ENCODE data around the gene OLFM1. TPM values are rescaled to one million over a fixed set of nuclear protein-coding genes. Genes with fewer than 3 reads are reported as not detected.
"Not testable (repeated sequence)": the region's sequence is repeated elsewhere in the genome, so short reads cannot be mapped to it uniquely, and the experiment has no call there.

The OLFM1 gene
- total RNA-seq, 1 experiment from 2014 or later = not detected

DNA sequence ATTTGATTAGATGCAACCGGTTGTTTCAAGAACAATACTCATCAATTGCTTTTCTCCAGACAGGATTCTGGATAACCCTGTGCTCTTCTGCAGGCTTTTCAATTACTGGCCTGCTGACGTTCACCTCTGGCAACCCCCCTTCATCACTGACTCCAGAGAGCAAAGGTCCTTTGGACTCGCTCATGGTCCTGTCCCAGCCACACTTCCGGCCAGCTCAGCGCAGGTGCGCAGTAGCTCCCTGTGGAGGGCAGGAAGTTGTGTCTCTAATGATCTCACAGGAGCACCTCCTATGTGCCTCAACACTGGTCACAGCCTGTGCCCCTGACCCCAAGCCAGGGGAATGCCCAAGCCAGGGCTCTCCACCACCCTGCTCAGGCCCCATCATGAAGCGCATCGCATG lies 44.0 kb downstream of the OLFM1 start:
- DNase-seq (ENCODE audit: low spot score) = no peak

DNA sequence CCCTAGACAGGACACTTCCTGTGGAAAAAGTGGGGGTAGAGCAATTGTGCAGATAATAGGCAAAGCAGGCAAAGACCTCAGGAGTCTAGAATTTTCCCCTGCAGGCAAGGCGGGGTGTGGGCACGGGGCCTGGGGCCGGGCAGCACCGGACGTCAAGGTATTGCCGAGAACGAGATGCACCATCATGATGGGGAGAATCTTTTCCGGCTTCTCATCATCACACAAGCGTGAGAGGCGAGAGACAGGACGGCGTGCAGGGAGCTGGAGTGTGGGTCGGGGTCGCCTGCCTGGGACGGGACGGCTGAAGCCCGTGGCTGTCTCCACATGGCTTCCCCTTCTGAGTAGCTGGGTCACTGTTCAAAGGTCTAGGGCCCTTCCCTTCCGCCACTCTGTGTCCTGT lies 44.5 kb downstream of the OLFM1 start:
- DNase-seq (ENCODE audit: low spot score) = no peak

DNA sequence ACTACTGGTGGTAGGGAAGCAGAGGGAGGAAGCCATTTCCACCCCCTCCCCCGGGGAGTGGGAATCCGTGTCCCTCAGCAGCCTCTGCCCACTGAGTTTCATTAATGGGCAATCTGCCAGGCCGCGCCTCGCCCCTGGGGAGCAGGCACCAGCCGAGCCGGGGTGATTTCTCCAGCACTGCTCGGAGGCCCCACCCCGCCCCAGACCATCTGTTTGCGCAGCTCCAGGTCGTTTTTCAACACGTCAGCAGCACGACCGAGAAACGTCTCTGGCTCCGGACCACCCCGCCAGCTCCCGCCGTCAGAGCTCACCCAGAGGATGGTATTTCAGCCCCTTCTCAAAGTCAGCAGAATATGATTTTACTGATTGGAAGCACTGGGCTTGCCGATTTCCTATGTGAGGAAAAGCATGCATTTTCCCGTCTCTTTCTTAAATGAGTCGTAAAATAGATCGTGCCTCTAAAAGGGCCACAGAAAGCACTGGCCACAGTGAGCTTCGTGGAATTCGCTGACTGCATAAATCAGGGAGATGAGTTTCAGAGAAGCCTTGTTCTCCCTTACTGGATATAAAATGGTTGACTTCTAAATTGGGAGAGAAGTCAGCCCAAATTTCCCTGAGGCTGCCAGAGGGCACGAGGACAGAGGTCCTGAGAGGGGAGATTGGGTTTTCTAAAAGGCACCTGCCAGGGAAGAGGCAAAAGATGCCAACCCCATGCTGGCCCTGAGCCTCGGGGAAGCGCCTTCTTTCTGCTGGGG lies 47.0 kb downstream of the OLFM1 start:
- no peak for DNase-seq (ENCODE audit: low spot score)

DNA sequence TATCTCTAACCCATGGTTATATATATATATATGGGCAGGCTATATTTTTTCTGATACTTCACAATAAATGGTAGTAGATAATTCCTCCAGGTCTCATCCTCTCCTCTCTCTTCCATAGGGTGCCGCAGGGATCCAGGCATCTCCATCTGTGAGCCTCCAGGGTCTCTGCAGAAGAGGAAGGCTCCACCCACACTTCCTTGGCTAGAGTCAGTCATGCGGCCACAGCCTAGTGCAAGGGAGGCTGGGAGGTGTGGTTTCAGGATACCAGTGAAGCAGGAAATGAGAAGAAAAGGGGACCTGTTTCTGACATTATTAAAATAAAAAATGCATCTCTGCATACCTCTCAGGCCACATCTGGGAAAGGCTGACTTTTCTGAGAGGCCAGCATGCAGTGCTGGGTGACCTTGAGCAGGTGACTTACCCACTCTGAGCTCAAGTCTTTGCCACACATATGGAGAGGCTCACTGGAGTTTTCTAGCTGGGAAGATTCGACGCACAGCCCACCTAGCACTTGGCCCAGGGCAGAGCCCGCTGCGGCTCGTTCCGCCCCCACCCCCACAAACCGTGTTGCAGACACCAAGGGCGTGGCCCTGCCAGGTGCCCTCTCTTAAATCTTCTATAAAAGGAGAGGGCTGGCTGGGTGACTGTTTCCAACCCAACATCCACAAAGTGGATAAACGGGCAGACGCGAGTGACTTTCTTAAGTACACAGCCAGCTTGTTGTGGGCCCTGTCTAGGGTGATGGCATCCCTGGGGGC lies 47.9 kb downstream of the OLFM1 start:
- DNase-seq (ENCODE audit: low spot score) = no peak

DNA sequence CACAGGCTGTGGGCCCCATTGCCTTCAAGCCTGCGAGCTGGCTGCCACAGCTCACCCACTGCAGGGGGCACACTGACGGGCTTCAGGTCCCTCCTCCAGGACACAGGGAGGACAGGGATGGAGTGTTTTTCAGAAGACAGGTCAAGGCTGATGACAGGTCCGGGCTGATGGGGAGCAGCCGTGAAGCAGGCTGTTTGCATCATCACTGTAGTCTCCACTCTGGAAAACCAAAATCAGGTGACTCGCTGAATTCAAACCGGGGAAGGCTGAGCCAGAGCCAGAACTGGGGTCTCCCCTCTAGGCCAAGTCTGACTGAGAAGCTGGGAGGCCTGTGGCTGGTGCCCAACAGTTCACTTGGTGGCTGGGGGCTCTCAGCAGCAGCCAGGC lies 48.5 kb downstream of the OLFM1 start:
- no peak for DNase-seq (ENCODE audit: low spot score)

DNA sequence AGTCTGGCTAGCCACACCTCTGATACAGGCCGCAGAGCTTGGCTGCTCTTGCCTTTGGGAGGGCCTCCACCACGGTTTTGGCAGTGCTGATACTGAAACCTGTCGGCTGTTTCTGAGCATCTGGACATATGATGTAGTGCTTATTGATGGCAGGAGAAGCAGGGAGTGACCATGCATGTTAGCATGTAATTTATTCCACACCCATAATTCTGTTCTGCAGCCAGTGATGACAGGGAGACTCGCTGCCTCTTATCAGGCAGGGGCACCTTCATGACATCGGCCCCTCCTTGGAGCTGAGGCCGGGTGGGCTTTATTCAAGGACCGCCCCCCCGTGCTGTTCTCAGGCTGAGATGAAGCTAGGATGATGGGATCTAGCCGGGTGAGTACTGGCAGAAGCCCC lies 49.0 kb downstream of the OLFM1 start:
- DNase-seq (ENCODE audit: low spot score) = no peak

DNA sequence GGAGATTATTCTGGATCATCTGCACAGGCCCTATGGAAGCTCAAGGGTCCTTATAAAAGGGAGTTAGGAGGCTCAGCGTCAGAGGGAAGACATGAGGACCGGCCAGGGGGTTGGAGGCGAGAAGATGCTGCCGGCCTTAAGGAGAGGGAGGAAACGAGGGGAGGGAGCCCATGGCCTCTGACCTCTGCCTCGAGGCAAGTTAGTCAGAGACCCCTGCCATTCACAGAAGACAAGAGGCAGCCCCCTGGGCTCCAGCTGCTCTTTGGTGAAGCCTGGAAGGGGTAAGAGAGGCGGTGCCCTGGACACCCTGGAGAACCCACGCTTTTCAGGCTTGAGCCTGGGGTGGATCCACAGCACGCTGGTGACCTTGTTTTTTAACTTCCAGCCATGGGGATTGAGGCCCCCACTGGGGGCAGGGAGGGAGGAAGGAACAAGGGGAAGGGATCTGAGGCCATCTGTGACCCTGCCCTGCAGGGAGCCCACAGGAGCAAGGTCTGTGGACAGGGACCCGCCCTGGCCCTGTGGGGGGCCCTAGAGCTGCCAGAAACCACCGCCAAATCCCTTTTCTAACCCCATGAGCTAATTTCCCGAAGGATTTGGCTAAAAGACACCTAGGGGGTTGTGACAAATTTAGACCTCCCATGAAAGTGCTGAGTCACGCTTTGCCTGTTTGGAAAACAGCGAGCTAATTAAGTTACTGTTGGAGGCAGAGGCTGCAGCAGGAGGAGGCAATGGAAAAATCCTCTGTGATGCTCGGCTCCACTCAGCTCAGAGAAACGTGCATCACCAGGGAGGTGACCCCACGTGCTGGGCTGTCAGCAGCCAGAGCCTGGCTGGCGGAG lies 49.7 kb downstream of the OLFM1 start:
- no peak for DNase-seq (ENCODE audit: low spot score)

DNA sequence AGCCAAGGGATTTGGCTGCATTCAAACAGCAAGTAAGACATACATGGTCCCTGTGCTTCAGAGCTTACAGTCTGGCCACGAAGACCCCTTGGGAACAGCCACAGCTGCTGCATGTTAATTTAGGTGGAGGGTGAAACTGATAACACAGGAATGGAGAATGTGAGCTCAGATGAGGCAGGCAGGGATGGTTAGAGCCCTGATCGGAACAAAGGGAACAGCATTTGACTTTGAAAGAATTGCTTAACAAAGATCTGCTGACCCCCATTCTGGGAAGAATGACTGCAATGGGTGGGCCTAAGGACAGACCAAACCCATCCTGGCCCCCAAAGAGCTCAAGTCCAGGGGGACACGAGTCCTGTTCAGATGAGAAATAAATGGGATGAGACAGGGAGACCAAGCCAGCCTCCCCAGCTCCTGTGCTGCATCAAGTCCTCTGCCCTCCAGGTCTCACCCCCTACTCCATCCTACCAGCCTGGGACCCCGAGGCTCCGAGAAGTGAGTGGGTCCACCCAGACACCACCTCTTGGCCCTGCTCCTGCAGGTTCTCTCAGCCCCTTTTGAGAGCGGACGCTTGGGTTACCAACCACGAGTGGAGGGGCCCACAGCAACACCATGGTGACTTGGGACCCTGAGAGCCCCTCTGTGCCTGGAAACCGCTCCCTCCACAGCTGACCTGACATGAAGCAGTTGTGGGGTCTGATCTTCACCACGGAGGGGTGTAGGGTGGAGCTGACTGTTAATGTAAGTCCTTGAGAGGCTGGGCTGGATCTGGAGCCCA lies 50.8 kb downstream of the OLFM1 start:
- DNase-seq (ENCODE audit: low spot score) = no peak

DNA sequence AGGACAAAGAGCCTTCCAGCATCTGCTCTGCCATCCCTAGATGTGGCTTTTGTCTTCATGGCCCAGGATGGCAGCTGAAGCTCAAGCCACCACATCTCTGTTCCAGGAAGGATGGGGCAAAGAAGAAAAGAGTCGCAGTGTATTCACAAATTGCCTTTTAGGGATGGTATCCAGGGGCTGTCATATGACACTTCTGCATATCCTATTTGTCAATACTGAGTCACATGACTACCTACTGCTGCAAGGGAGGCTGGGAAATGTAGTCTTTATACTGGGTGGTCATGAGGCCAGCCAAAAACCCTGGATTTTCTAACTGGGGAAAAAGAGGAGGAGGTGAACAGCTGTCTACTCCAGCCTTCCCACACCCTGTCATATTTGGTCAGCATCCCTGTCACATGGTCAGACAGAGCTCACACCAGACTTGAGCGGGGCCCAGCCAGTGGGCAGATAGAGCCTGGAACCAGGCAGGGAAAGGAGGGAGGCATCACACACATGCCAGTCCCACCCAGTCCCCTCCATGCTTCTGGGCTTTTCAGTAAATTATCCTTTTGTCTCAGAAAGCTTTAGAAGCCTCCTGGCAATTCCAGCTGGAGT lies 52.0 kb downstream of the OLFM1 start:
- DNase-seq (ENCODE audit: low spot score) = no peak

DNA sequence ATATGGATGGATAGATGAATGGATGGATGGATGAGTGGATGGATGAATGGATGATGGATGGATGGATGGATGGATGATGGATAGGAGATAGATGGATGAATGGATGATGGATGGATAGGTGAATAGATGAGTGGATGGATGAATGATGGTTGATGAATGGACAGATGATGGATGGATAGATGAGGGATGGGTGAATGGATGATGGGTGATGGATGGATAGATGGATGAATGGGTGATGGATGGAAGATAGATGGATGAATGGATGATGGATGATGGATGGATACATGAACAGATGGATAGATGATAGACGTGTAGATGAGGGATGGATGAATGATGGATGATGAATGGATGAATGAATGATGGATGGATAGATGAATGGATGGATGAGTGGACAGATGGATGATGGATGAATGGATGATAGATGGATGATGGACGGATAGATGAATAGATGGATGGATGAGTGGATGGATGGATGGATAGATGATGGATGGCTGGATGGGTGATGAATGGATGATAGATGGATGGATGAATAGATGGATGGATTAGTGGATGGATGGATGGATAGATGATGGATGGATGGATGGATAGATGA lies 53.8 kb downstream of the OLFM1 start:
- DNase-seq (ENCODE audit: low spot score) = no peak

DNA sequence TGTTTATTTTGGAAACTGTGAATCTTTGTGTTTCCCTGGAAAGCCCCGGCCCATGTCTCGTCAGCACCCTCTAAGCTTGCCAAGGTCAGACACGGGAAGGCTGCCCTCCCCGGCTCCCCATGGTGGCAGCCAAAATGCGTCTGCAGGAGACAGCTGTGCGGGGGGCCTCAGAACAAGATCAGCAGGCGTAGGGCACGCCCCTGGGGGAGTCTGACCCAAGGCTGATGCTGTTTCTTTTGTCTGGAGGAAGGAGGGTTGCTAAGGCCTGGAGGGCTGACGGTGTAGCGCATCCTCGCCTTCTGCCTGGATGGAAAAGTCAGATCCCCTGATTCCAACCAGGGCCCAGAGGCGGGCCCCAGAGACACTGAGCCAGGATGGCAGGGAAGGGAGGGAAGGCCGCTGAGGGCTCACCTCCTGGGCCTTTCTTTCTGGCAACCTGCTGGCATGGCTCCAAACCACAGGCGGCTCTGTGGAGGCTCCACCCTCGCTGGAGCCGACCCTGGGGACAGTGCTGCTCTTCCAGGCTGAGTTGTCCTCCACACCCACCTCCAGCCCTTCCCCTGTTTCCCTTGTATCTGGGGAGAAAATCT lies 57.2 kb downstream of the OLFM1 start:
- no peak for DNase-seq (ENCODE audit: low spot score)

DNA sequence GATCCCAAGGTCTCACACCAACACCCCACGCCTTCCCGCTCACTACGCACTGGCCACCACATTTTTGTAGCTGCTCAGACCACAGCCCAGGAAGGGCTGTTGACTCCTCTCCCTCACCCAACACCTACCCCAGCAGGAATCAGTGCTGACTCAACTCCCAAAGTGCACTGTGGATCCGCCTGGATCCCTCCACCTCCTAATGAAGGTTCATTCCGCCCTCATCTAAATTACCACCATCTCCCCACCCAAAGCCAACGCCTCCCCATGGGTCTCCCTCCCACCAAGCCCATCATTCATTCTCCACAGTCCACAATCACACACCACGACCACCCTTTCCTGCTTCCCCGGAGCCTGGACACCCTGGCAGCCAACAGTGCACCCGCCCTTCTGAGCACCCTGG lies 57.8 kb downstream of the OLFM1 start:
- DNase-seq (ENCODE audit: low spot score) = no peak

DNA sequence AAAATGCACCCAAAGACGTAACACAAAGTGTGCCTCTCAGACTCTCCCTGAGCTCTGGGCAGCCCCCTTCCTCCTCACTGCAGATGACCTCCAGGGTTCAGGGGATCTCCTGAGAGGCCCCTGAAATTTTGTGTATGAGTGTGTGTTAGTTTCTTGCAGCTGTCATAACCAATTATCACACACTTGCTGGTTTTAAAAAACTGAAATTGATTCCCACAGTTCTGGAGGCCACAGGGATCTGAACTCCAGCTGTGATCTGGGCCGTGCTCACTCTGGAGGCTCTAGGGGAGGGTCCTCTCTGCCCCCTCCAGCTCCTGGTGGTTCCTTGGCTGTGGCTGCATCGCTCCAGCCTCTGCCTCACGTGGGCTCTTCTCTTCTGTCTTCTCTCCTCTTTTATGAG lies 58.8 kb downstream of the OLFM1 start:
- DNase-seq (ENCODE audit: low spot score) = no peak

DNA sequence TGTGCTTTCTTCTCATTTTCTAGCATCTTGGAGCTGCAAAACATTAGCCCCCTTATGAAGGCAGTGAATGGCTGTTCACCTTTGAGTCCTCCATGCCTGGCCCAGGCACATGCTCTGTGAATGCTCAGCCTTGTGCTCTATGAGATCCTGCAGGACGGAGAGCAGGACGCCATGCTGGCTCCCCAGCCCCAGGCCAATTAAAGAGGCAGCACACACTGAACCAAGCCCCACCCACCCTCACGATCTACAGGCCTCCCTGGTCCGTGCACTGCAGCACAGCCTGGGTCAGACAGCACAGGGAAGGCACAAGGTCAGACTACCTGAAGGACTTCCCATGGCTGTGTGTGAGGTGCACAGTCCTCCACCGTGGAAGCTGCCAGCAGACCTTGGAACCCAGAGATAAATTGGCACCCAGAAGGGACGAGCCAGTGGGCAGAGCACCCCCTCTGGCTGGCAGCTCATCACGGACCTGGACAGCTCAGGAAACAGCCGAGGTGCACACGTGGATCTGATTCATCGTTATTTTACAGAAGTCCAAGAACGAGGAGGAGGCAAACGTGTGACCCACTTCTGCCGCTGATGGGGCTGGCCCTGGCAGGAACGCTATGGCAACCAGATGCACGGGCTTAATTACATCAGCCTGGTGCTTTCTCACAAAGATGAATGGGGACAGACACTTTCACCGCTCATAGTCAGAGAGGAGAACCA lies 59.5 kb downstream of the OLFM1 start:
- DNase-seq (ENCODE audit: low spot score) = no peak

DNA sequence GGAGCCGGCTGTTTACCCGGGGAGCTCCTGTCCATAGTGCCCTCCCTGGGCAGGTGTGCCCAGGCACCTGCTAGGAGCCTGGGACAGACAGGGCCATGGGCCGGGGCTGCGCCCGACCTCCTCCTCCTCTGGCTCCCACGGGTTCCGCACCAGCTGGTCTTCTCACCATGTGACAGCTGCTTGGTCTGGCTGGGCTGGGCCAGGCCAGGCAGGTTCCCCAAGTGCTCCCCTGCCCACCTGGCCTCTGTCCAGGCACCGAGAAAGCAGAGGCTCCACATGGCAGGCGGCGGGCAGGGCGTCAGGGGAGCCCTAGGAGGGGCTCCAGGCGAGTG lies 60.0 kb downstream of the OLFM1 start:
- no peak for DNase-seq (ENCODE audit: low spot score)

DNA sequence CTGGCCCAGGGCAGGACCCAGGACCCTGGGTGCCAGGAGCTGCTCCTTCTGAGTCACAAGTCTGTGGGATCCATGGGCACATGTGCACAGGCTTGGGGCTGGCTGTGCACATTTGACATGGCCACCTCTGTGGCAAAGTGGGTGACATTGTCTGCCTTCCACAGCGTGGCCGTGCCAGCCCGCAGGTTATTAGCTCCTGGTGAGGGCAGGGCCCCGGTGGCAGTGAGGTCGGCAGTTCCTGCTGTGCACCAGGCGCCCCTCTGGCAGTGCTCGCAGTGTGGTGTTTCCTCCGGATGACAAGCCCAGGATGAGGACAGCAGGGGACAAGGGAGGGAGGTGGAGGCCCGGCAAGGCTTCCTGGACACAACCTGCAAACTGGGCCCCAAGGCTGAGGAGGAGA lies 60.5 kb downstream of the OLFM1 start:
- DNase-seq (ENCODE audit: low spot score) = no peak

DNA sequence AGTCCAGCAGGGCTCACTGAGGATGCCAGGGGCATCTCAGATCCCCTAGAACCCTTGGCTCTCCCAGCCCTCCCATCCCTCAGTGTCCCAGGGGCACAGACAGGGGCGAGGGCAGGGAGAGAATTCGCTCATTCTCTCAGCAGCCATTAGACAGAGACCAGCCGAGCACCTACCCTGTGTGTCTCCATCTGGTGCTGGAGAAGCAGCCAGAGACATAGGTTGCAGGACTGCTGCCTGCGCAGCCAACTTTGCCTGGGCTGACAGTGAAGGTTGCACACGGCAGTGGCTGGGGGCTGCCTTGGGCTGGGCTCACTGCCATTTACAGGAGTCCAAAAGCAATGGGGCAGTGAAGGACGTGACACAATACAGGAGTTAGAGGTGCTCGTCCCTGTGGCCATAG lies 60.9 kb downstream of the OLFM1 start:
- no peak for DNase-seq (ENCODE audit: low spot score)

DNA sequence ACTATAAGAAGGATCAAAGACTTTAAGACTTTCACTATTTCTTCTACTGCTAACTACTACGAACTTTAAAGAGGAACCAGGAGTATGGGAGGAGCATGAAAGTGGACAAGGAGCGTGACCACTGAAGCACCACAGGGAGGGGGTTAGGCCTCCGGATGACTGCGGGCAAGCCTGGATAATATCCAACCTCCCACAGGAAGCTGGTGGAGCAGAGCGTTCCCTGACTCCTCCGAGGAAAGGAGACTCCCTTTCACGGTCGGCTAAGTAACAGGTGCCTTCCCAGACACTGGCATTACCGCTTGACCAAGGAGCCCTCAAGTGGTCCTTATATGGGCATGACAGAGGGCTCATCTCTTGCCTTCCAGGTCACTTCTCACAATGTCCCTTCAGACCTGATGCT lies 62.4 kb downstream of the OLFM1 start:
- DNase-seq (ENCODE audit: low spot score) = not testable (repeated sequence)

DNA sequence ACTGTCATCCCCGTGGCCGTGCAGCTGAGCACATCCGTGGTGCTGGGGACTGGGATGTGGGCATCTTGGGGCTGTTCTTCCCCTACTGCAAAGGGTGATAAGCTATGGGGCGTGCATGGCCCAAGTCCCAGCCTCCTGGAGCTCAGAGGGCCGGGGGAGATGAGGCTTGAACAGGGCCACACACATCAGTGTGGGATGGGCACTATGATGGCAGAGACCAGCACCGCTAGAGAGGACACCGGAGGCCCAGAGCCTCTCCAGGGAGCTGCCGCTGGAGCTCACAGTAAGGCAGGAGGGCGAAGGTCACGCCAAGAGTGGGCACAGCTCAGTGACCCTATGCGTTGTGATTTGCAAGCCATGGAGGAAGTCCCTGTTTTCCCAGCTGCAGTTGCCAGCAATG lies 63.5 kb downstream of the OLFM1 start:
- no peak for DNase-seq (ENCODE audit: low spot score)

All from HT-29 (cell line).